HT1080 (cell line): ENCODE measurements around the gene CAB39. TPM values are rescaled to one million over a fixed set of nuclear protein-coding genes. Genes with fewer than 3 reads are reported as not detected.
"Not testable (repeated sequence)": the region's sequence is repeated elsewhere in the genome, so short reads cannot be mapped to it uniquely, and the experiment has no call there.

ENCODE experiments used
- DNase-seq: peaks from one replicate; pipeline ENCODE4 v3.0.0-alpha.2; 2015; ENCODE audit warnings: low read depth
- total RNA-seq: library from RNA; depleted of rRNA; stranded (reverse); fragments of >200 nt; shearing (Covaris generic); gene quantifications from 2 replicates; pipeline ENCODE4 v1.2.3, GENCODE V29; 2014

Gene CAB39
- total RNA-seq, 1 experiment from 2014 or later, result 49.1 TPM

DNA sequence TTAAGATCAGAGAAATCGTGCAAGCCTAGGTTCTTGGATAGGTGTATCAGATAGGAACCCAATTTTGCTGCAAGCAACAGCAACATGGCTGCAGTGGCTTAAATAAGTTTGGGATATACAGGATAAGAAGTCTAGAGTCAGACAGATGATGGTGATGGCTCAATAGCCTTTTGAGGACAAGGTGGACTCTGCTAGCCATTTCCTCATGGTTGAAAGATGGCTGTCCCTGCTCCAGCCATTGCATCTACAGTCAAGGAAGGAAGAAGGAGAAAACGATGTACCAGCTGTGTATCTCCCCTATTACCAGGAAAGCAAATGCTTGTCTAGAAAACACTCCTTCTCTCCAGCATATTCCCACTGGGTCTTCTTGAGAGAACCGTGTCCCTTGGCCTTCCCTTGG, 30.1 kb upstream of the CAB39 start:
- DNase-seq, result no peak

DNA sequence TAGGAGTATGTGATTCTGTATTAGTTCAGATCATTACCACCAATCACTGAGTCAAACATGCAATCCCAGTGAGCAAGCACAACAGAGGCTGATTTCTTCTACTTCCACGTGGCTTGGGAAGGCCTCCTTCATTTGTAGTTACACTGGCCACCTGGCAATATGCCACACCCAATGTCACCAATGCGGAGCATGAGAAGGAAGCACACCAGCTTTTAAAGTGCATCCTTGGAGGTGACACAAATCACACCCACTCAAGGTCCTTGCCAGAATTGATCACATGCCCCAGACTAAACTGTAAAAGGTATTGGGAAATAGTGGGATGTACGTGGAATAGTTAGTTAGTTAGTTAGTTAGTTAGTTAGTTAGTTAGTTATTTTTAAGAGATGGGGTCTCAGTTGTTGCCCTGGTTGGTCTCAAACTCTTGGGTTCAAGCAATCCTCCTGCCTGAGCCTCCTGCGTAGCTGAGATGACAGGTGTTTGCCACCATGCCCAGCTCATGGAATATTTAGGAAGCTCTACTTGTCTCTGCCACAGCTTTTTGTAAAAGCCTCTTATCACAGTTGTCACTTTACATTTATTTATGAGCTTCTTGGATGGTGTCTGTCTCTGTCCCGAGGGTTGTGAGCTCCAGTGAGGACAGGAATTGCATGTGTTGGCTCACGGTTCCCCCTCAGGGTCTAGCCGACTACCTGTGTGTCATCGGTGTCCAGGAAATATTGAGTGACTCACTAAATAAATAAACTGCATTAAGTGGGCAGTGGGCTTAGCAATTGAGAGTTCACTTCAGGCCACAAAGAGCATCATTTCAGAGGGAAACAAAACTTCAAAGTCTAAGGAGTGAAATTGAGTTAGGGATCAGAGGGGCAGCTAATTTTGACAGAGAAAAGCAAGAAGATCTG, 28.1 kb upstream of the CAB39 start:
- DNase-seq, result peak; percentile 88

DNA sequence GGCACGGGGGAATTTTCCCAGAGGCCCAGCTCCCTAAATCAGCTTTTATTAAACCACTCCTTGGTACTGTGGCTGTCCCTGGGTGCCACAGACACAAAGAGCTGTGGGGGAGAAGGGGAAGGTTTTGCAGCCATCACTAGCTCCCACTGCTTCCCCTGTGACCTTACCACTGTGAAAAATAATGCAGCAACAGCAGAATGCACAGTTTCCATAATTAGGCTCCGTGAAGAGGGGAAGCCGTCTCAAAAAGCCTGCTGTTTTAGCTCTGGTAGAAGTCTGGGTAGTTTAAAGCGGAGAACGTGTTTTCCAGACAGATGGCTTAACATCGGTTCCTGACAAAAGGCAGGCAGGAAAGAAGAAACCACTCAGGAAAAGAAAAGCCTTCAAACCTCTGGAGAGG, 27.5 kb upstream of the CAB39 start:
- DNase-seq, result no peak

DNA sequence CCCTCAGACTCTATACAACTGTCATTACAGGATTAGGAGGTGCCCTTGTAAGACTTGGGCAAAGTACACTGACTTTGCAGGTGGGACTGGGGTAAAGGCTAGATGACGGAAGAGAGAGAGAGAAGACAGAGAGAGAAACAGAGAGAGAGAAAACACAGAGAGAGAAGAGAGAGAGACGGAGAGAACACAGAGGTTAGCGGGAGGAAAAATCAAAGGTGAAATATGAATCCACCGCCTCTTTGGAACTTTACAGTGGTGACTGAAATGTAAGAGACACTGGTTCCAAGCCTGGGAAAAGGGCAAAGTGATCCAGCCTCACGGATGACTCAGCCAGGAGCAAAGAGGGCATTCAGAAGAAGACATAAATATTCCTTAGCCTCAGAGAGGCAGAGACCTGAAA, 25.1 kb upstream of the CAB39 start:
- DNase-seq, result peak; percentile 88

DNA sequence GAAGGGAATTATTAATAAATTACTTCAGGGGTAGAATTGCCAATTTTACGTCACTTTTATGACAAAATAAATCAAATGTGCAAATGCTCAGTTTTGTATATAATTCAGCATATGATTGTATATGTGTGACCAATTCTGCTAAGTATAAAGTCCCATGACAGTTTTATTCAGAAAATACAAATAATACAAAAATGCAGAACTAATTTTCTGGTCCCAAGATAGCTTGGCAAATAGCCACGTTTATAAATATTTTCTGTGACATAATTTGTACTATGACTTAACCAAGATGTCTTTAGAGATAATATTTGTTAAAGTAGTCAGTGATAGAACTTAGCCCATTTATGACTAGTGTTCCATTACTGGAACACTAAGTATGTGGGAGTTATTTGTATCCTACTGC, 24.2 kb upstream of the CAB39 start:
- DNase-seq, result no peak

DNA sequence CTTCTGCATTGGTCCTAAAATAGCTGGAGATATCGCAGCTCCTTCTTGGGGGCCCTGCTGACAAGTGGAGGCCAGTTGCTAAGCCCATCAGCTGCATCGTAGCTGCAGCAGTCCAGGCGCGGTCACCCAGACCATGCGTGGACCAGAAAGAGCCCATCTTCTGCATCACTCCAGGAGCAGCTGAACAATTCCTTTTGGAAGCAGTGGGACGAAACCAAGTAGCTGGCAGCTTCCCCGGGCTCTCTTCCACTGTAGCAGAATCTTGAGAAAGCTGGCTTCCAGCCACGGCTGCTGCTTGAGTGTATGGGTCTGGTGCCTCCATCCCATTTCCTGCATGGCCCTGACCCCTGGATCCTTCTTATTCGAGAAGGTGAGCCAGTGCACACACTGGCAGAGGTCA, 22.2 kb upstream of the CAB39 start:
- DNase-seq, result peak; percentile 51

DNA sequence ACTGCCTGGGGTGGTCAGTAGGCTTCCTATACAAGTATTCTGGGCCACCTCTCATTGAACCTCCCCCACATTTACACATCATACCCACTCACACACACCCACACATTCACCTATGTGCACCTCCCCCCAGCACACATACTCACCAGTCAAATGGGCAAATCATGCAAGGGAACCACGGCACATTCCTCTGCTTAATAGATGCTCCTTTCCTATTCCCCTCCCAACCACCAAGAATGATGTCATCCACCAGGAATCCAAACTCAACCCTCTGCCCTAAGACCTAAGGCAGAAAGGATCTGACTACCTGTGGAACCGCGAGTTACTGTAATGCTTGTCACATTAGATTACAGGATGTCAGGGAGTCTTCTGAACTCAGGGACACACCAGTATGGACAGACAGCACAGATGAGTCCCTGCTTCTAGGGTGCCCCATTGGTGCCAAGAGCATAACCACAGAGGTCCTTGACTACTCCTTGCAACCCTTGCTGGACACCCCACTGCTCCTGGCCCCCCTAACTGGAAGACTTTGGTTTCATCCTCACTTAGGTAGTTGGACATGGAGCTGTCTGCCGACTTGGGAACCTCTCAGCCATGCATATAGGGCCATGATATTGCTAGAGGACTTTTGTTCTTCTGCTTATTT, 21.5 kb upstream of the CAB39 start:
- DNase-seq, result peak; percentile 95

DNA sequence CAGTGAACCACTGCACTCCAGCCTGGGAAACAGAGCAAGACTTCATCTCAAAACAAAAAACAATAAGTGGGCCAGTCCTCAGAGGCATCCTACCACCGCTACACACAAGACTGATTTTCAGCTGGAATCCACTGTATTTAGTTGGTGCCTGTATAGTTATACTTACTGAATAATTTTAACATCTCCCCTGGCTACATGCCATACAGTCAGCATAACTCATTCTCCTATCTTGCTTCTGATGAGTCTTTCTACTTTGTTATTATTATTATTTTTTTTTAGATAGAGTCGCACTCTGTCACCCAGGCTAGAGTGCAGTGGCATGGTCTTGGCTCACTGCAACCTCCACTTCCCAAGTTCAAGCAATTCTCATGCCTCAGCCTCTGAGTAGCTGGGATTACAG, 19.9 kb upstream of the CAB39 start:
- no peak for DNase-seq

DNA sequence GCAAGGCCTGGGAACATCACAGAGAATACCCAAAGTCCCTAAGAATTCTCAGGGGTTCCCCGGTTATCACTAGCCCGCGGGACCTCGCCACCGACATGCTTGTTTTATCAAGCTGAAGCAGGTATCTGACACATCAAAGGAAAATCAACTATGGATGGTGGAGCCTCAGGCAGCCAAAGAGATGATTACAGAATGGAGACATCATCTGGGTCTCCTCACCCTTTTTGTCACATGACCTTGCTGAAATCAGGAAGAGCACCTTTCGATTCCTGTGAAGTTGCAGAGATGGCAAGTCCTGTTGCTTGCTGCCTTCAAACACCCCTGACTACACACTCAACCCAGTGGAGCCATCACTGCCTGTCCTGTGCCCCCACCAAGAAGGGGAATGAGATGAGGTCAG, 19.2 kb upstream of the CAB39 start:
- DNase-seq, result no peak

DNA sequence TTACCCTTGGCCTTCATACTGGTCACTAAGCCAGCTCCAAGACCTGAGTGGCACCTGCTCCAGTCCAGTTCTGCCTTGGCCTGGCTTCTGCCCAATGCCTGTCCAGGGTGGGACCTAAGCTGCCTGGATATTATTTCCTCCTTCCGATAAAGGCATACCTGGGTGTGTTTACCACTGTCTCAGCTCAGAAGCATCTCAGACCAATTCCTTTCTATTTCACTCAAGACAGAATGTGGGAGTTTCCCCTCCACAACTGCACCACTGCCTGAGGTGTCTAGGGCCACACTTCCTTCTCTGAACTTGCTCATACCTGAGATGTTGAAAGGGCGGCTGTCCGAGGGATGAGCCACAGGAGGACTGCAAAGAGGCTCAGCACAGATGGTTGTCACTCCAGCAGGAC, 18.4 kb upstream of the CAB39 start:
- no peak for DNase-seq

DNA sequence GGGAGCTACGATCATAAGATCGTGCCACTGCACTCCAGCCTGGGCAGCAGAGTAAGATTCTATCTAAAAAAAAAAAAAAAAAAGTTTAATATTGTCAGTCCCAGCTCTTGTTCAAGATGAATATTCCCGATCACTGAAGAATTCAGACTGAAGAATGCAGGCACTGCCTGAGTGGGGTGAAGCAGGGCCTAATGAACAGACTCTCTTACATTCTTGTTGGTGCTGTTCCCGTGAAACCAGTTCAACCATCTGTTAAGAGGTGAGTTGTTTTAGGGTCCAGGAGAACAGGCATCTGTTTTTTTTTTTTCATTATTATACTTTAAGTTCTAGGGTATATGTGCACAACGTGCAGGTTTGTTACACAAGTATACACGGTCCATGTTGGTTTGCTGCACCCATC, 17.1 kb upstream of the CAB39 start:
- no peak for DNase-seq

DNA sequence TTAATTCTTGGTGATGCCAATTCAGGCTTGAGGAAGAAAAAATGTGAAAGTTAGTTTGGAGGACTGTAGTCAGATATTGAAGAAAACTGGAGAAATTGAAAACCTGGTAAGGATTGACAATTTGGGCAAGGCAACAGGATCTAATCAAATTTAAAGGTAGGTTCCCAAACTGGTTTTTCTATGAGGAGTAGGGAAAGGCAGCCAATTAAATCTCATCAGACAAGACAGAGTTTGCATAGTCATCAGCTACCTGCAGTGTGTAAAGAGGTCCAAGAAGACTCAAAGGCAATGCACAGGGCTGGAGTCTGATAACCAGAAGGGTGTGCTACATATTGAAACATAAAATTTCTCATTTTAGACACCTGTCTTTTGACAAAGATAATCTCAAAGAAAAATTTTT, 16.0 kb upstream of the CAB39 start:
- DNase-seq, result no peak

DNA sequence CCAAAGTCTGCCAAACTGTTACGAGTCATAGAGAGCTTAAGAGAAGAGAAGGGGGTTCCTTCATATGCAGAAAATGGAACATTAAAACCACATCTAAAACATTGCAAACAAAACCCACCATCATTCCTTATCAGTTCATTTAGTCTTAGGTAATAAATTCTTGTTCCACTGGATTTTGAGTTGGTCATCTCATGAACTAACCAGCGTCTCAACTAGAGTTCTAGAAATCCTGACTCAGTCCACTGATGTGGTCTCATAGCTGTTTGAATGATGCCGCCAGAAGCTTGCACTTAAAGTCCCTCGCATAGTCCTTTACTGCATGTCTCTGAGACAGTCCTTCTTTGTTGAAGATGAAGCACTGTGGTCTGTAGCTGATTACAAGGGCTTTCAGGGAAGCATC, 15.0 kb upstream of the CAB39 start:
- no peak for DNase-seq

DNA sequence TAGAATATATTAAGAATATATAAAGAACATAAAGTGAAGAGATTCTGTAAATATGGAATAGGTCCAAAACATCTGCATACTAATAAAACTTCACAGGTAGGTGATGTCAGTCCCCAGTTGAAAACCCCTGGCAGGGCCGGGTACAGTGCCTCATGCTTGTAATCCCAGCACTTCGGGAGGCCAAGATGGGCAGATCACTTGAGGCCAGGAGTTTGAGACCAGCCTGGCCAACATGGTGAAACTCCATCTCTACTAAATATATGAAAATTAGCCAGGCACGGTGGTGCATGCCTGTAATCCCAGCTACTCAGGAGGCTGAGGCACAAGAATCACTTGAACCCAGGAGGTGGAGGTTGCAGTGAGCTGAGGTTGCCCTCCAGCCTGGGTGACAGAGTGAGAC, 13.9 kb upstream of the CAB39 start:
- not testable (repeated sequence) for DNase-seq

DNA sequence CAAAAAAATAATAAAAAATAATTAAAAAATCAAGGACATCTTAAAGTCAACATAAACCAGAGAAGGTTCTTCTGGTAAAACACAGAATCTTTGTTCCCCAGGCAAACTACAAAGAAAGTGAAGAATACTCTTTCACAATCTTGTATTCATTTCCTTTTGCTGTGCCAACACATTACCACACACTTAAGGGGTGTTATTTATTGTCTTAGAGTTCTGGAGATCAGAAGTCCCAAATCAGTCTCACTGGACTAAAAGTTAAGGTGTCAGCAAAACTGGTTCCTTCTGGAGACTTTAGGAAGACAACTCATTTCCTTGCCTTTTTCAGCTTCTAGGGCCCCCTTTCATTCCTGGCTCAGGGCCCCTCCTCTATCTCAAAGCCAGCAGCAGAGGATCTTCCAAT, 12.2 kb upstream of the CAB39 start:
- DNase-seq, result peak; percentile 24

DNA sequence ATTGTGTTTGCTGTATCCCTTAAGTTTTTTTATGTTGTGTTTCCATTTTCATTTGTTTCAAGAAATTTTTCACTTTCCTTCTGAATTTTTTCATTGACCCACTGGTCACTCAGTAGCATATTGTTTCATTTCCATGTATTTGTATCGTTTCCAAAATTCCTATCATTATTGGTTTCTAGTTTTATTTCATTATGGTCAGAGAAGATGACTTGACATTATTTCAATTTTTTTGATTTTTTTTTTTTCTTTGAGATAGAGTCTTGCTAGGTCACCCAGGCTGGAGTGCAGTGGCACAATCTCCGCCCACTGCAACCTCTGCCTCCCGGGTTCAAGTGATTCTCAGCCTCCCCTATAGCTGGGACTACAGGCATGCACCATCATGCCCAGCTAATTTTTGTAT, 11.3 kb upstream of the CAB39 start:
- no peak for DNase-seq

DNA sequence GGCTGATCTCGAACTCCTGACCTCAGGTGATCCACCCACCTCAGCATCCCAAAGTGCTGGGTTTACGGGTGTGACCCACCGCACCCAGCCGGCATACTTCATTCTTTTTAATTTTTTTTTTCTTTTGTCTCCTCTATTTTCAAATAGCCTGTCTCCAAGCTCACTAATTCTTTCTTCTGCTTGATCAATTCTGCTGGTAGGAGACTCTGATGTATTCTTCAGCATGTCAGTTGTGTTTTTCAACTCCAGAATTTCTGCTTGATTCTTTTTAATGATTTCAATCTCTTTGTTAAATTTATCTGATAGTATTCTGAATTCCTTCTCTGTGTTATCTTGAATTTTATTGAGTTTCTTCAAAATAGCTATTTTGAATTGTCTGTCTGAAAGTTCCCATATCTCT, 10.2 kb upstream of the CAB39 start:
- not testable (repeated sequence) for DNase-seq

DNA sequence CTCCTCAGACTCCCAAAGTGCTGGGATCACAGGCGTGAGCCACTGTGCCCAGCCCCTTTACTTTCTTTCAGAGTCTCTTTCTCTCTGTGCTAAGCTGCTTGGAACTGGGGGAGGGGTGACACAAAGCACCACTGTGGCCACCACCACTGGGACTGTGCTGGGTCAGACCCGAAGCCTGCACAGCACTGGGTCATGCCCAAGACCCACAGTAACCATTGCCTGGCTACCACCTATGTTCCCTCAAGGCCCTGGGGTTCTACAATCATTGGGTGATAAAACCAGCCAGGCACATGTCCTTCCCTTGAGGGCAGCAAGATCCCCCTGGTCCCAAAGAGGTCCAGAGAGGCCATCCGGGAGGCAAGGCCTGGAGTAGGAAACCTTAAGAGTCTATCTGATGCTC, 9.1 kb upstream of the CAB39 start:
- DNase-seq, result no peak

DNA sequence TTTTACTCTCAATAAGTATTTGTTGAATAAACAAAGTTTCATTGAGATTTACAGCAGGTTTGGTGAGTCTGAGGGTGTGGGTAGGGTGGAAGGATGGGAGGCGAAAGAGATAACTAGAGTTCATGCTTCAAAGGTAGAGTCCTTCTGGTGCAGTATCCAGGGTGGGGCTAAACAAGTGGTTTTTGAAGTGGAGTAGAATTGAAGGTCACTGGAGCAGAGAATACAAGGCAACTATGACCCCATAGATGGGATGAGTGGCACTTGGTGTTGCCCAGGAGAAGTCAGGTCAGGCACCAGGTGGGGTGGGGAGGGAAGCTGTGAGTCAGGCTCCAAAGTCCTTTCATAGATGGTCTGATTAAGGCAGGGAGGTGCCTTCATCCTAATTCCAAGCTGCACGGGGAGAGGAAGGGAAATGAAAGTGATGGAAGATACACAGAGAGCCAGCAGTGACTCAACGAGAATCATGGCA, 6.6 kb upstream of the CAB39 start:
- DNase-seq, result peak; percentile 49

DNA sequence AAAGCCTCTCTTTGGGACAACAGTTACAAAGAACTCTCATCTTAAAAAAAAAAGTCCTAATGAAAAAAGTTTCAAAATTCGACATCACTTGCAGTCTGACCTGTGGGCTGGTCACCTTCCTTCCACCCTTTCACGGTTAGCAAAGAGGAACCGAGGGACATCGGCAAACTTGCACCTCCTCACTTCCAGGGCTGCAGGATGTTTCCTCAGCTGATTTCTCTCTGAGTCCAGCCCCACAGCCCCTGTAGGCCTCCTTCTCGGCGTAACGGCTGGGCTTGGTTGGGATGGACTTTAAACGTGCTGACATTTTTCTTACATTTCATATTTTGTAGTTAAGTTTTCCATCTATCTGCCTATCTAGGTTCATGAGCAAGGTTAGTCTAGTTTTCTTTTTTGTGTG, 5.7 kb upstream of the CAB39 start:
- DNase-seq, result no peak

DNA sequence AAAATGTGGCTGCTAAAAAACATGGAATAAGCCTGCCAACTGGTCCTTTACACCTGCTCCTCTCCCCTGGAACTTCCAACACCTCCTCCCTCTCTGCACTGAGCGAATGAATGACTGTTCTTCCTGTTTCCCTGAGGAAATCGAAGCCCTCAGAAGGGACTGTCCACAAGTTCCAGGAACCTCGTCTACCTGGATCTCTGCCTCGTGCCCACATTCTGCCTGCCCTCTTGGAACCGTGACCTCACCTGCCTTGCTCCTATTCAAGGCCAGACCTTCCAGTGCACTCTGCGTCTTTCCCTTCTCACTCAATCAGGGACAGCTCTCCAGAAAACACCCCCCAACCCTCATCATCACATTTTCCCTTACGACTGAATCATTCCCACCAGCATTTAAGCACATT, 4.4 kb upstream of the CAB39 start:
- no peak for DNase-seq

DNA sequence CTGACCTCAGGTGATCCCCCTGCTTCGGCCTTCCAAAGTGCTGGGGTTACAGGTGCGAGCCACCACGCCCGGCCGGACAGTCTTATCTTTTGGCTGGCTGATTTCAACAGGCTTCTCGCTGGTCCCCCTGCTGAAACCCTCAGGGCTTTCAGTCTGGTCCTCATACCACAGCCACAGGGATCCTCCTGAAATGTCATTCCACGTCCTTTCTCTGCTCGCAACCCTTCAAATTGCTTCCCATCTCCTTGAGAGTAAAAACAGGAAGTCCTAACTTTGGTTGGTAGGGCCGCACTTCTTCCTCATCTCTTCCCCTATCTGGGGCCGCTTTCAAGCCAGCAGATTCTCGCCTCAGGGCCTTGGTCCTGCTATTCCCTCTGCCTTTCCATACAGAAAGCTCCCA, 1.4 kb upstream of the CAB39 start:
- DNase-seq, result no peak
